GM13977 (cell line): ENCODE data around the gene CYTH1.

ENCODE experiments used
- DNase-seq: peaks from one replicate; pipeline ENCODE4 v3.0.0; 2012; ENCODE audit warnings: low spot score
- in situ Hi-C: fragments of 300-500 bp; cut with MboI; formaldehyde crosslinking; loops from one replicate; pipeline ENCODE4 v1.12.0; 2022; ENCODE audit warnings: low sequenced_read_pairs, low pct_unique_long_range_greater_than_20kb, mixed read lengths, inconsistent platforms; ENCODE audit not compliant: unreplicated experiment
- TF ChIP-seq, protein P1 (sequence below): IDR thresholded peaks from 2 replicates; pipeline ENCODE4 v1.5.1; 2012; ENCODE audit warnings: mild to moderate bottlenecking, control low read depth; ENCODE audit not compliant: insufficient read depth; ENCODE audit errors: extremely low read depth, missing control alignments

Gene CYTH1

DNA sequence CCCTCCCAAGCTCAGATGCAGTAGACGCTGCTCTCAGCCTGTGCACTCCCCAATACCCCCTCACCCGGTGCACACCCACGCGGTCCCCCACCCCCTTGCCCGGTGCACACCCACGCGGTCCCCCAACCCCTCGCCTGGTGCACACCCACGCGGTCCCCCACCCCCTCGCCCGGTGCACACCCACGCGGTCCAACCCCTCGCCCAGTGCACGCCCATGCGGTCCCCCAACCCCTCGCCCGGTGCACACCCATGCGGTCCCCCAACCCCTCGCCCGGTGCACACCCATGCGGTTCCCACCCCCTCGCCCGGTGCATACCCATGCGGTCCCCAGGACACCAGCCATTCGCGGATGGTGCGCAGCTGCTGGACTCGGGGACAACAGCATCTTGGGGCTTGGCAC is 19.9 kb upstream of the CYTH1 start:
- TF ChIP-seq, protein P1, sequence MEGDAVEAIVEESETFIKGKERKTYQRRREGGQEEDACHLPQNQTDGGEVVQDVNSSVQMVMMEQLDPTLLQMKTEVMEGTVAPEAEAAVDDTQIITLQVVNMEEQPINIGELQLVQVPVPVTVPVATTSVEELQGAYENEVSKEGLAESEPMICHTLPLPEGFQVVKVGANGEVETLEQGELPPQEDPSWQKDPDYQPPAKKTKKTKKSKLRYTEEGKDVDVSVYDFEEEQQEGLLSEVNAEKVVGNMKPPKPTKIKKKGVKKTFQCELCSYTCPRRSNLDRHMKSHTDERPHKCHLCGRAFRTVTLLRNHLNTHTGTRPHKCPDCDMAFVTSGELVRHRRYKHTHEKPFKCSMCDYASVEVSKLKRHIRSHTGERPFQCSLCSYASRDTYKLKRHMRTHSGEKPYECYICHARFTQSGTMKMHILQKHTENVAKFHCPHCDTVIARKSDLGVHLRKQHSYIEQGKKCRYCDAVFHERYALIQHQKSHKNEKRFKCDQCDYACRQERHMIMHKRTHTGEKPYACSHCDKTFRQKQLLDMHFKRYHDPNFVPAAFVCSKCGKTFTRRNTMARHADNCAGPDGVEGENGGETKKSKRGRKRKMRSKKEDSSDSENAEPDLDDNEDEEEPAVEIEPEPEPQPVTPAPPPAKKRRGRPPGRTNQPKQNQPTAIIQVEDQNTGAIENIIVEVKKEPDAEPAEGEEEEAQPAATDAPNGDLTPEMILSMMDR: no peak
- DNase-seq: no peak
- in situ Hi-C loops: no loop called here

- in situ Hi-C loops: no loop called here
- TF ChIP-seq, protein P1: no peak
- DNase-seq: no peak
Measured at GRCh38 chr17:78800132-78800931, 18.3 kb upstream of the CYTH1 start.

GRCh38 chr17:78798695-78799559 is 16.9 kb upstream of the CYTH1 start:
- peak; percentile 66 for DNase-seq
- TF ChIP-seq, protein P1: peak; percentile 51
- in situ Hi-C loops: no loop called here

GRCh38 chr17:78797691-78798585 is 15.9 kb upstream of the CYTH1 start:
- DNase-seq: no peak
- TF ChIP-seq, protein P1: no peak
- in situ Hi-C loops: no loop called here

GRCh38 chr17:78797213-78797612 is 15.1 kb upstream of the CYTH1 start:
- in situ Hi-C loops: no loop called here
- TF ChIP-seq, protein P1: no peak
- no peak for DNase-seq

DNA sequence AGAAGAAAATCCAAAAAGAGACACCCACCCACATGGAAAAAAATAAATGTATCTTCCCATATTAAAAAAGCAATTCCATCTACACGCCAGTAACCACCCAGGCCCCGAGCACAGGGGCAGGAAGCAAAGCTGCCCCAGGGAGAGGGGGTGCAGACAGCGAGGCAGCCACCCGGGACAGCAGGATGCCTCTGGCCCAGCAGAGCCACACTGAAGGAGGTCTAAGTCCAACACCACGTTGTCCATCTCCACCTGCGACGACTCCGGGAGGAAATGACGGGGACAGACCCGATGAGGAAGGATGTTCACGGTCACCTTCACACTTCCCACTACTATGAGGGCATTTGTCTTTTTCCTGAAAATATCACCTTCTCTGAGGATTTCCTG is 14.4 kb upstream of the CYTH1 start:
- TF ChIP-seq, protein P1: no peak
- DNase-seq: no peak
- in situ Hi-C loops: no loop called here
